Subcutaneous adipose tissue (tissue), 4 donors: Measurements from ENCODE around the gene SP8. TPM values are rescaled to one million over a fixed set of nuclear protein-coding genes. Genes with fewer than 3 reads are reported as not detected.

Source experiments
- total RNA-seq, 4 donors: library from RNA; depleted of rRNA; stranded (reverse); fragments of >200 nt; gene quantifications; one replicate each; pipeline ENCODE4 v1.1.0, GENCODE V29; 2016
- TF ChIP-seq, protein P1 (sequence below): fragments of 450-650 bp; IDR thresholded peaks from one replicate; pipeline ENCODE4 v1.5.1; 2016; ENCODE audit warnings: low read depth, mild to moderate bottlenecking, control low read depth, antibody characterized with exemption, moderate library complexity

Gene SP8
- total RNA-seq, 4 donors from 2014 or later: not detected

DNA sequence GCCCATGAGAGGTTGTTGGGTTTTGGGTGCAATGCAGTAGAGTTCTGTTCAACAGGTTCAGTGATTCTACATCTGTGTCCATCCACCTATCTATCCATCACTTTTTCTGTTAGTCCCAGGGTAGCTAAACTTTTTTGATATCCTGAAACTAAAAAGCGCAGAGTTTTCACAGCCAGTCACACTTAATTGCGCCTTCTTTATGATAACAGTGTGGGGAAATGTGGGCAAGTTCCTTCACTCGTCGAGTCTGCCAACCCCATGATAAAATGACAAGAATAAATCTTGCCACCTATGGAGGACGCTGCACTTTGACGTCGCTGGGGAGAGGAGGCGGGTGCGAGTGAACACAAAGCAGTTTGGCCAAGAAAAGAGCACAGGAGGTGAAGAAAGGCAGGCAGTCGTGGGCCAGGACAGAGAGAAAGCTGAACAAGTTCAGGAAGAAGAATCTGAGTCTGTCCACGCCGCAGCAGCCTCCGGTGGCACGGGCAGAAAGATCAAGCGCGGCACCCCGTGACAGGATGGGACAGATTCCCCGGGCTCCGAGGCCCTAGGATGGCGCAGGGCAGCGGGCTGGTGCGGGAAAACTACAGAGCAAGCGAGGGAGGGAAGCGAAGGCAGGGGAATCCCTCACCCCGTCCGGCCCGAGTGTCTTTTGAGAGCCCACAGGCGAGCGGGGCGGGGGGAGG lies 9.2 kb downstream of the SP8 start:
- TF ChIP-seq, protein P1, sequence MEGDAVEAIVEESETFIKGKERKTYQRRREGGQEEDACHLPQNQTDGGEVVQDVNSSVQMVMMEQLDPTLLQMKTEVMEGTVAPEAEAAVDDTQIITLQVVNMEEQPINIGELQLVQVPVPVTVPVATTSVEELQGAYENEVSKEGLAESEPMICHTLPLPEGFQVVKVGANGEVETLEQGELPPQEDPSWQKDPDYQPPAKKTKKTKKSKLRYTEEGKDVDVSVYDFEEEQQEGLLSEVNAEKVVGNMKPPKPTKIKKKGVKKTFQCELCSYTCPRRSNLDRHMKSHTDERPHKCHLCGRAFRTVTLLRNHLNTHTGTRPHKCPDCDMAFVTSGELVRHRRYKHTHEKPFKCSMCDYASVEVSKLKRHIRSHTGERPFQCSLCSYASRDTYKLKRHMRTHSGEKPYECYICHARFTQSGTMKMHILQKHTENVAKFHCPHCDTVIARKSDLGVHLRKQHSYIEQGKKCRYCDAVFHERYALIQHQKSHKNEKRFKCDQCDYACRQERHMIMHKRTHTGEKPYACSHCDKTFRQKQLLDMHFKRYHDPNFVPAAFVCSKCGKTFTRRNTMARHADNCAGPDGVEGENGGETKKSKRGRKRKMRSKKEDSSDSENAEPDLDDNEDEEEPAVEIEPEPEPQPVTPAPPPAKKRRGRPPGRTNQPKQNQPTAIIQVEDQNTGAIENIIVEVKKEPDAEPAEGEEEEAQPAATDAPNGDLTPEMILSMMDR: no peak

DNA sequence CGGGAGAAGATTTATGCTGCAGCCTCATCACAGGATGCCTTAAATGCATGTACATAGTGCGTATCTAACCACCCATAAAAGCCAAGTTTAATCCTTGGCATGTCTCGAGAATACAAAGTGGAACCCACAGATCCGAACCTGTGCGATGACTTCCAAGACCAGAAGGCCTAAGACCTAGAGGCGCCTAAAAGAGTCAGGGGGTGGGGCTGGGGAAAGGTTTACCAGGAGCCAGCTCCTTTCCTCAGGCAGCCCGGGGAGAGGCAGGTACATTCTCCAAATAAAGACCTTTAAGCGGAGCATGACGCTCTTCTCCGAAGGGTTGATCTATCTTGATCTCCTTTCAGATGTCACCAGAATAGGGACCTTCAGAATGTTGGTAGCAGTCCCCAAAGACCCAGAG lies 9.7 kb downstream of the SP8 start:
- TF ChIP-seq, protein P1: no peak

DNA sequence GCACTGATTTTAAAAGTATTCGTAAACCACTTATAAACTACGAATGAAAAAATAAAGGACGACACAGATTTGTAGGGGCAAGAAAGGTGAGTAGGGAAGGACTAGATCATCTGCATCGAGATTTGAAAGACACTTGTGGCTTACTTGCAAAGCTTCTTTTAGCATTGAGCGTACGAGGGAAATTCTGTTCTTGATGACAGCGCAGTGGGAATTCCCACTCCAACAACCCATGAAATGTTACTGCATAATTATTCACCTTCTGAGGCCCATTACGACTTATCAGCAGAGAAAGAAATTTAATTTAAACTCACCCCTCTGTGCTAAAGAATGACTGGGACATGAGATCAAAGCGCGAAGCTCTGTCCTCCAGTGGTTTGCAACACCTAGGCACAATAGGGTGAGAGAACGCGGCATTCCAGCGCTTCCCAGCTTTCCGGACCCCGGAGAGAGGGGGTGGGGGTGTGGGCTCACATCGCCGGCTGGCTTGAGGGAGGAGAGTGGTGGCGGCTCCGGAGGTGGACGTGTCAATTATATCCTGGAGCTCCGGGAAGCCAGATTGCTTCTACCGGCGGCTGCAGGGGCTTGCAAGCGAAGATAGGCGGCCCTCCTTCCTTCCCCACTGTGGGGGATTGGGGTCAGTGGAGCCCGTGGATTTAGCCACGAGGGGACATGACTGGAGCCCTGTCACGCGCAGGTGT lies 10.3 kb downstream of the SP8 start:
- TF ChIP-seq, protein P1: no peak

DNA sequence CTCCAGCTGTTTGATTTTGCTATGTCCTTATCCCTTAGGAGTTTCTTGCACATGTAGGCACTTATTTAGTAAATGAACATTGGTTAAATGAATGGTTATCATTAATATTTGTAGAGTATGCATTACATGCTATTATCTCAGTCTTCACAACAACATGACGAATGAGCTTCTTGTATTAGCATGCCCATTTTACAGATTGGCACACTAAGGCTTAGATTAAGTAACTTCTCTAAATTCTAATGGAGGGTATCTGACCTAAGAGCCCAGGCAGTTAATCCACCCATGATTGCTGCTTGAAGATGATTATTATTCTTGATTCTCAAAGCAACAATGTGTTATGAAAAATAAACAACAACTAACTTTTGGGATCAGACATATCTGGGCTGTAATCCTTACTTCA lies 32.7 kb downstream of the SP8 start:
- TF ChIP-seq, protein P1: no peak

DNA sequence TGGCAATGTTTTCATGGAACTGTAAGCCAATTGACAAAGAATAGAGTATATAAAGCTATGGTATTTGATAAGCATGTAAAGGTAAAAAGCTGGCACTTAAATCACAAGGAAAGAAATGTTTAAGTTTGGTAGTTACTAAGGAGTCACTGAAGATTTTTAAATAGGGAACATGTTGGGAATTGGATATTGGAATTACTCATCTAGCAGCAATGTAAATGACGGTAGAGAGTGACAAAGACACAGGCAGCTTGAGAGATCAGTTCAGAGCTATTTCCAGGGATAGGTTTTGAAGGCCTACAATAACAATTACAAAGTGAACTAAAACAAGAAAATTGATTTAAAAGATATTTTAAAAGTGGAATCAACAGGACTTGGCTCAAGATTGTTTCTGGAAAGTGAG lies 36.8 kb downstream of the SP8 start:
- TF ChIP-seq, protein P1: no peak

DNA sequence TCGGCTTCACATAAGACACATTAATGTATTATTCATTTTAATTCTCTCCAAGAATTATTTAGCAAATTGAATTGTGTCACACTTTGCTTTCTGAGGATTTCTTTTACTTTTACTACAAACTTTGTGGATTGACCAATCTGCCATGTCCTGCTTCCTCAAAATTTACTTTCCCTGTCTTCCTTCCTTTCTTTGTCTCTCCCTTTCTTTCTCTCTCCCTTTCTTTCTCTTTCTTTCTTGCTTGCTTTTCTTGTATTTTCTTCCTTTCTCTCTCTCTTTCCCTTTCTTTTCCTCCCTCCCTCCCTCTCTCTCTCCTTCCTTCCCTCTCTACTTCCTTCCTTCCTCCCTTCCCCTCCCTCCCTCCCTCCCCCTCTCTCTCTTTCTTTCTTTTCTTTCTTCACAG lies 37.8 kb downstream of the SP8 start:
- TF ChIP-seq, protein P1: no peak

DNA sequence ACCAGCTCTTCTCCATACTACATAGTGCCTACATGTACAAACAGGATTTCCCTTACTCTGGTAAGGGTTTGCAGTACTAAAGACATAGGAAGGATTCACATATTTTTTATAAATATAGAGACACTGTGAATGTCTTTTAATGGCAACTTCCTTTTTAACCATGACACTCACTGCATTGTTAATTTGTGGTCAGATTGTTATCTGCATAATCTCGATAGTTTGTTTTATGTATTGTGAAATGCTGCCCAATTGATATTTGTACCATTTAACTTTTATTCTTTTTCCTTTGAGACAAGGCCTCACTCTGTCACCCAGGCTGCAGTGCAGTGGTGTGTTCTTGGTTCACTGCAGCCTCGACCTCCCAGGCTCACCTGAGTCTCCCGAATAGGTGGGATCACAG lies 39.7 kb downstream of the SP8 start:
- TF ChIP-seq, protein P1: no peak
